Femur (tissue), 1 donor: ENCODE results near the gene BAZ1B.
"Not testable (repeated sequence)": the region's sequence is repeated elsewhere in the genome, so short reads cannot be mapped to it uniquely, and the experiment has no call there.

ENCODE experiments used
- DNase-seq: peaks from one replicate; pipeline ENCODE4 v3.0.0-alpha.2; 2017

The BAZ1B gene

GRCh38 chr7:73443548-73444255, 78.4 kb downstream of the BAZ1B start:
- peak; percentile 67 for DNase-seq

GRCh38 chr7:73442903-73443500, 79.1 kb downstream of the BAZ1B start:
- DNase-seq: peak; percentile 52

- DNase-seq: no peak
Measured at GRCh38 chr7:73442222-73442902, 79.7 kb downstream of the BAZ1B start.

- no peak for DNase-seq
Measured at GRCh38 chr7:73439410-73439704, 82.7 kb downstream of the BAZ1B start.

- no peak for DNase-seq
Measured at GRCh38 chr7:73438547-73439409, 83.3 kb downstream of the BAZ1B start.

GRCh38 chr7:73437621-73438416, 84.3 kb downstream of the BAZ1B start:
- DNase-seq: peak; percentile 61

GRCh38 chr7:73437091-73437490, 85.0 kb downstream of the BAZ1B start:
- DNase-seq: no peak

GRCh38 chr7:73436031-73436929, 85.8 kb downstream of the BAZ1B start:
- DNase-seq: peak; percentile 53

GRCh38 chr7:73435471-73436009, 86.6 kb downstream of the BAZ1B start:
- DNase-seq: peak; percentile 44

GRCh38 chr7:73434701-73435069, 87.4 kb downstream of the BAZ1B start:
- no peak for DNase-seq

- DNase-seq: no peak
Measured at GRCh38 chr7:73433924-73434700, 88.0 kb downstream of the BAZ1B start.

GRCh38 chr7:73432676-73433075, 89.4 kb downstream of the BAZ1B start:
- no peak for DNase-seq

GRCh38 chr7:73431041-73431835, 90.9 kb downstream of the BAZ1B start:
- no peak for DNase-seq

GRCh38 chr7:73430540-73430939, 91.6 kb downstream of the BAZ1B start:
- not testable (repeated sequence) for DNase-seq

GRCh38 chr7:73429622-73430505, 92.2 kb downstream of the BAZ1B start:
- DNase-seq: no peak

GRCh38 chr7:73429215-73429614, 92.9 kb downstream of the BAZ1B start:
- DNase-seq: peak; percentile 63

- DNase-seq: no peak
Measured at GRCh38 chr7:73427902-73428787, 93.9 kb downstream of the BAZ1B start.
